GM18526 (cell line): ENCODE measurements around the gene VIPR1.

Experiments
- POLR2A ChIP-seq: IDR thresholded peaks from 3 replicates; pipeline ENCODE4 v1.6.1; 2011; ENCODE audit not compliant: insufficient read length; ENCODE audit errors: extremely low read depth

Gene VIPR1

DNA sequence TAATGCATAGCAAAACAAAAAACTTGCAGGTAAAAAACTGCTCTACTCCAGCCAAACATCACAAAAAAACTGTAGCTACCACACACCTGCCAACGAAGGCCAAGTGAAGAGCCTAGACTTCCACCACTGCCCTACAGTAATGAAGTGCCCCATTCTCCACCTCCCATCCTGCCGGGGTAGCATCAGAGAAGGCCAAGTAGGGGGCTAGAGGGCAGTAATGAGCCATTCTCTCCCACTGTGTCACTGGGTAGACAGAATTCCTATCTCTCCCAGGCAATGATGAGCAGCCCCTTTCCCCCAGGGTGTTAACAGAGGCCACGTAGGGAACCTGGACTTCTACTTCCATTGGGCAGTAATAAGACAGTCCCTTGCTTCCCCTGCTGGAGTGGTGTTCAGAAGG lies 69.8 kb downstream of the VIPR1 start:
- no peak for TF ChIP-seq POLR2A

DNA sequence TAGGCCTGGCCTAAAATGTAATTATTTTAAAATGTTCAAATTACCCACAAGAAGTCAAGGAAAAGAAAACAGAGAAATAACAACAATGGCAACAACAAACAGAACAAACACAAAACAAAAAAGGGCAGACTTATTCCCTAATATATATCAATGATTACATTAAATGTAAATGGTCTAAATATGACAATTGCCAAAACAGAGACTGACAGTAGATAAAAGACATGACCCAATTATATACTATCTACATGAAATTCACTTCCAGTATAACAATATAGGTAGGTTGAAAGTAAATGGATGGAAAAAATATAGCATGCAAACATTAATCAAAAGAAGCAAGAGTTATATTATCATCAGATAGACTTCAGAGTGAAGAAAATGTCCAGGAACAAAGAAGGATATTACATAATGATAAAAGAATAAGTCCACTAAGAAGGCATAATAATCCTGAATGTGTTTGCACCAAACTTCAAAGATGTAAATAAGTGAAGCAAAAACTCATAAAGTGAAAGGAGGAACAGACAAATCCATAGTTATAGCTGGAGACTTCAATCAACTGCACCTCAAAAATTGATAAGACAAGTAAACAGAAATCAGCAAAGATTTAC lies 72.8 kb downstream of the VIPR1 start:
- no peak for TF ChIP-seq POLR2A

DNA sequence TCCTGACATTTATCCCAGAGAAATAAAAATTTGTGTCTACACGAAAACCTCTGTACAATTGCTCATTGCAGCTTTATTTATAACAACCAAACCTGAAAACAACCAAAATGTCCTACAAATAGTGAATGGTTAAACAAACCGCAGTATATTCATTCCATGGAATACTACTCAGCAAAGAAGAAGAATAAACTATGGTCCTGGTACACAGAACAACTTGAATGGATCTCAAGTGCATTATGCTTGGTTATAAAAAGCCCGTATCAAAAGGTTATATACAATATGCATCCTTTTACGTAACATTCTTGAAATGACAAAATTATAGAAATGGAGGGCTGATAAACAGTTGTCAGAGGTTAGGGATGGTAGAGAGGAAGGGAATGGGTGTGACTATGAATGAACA lies 75.6 kb downstream of the VIPR1 start:
- TF ChIP-seq POLR2A = no peak

DNA sequence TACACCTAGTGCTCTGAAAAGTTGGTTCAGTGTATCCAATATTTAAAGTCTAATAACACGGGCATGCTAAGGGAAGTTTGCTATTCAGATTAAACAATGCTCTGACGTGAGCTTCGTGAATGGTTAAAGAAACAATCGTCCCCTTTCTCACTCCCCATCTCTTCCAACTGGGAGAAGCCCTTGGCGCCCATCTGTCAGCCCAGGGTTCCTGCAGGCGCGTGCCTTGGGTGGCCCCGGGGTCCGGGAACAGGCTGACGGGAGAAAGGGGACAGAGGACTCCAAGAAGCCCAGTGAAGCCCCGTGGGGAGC lies 78.9 kb downstream of the VIPR1 start:
- TF ChIP-seq POLR2A = no peak

DNA sequence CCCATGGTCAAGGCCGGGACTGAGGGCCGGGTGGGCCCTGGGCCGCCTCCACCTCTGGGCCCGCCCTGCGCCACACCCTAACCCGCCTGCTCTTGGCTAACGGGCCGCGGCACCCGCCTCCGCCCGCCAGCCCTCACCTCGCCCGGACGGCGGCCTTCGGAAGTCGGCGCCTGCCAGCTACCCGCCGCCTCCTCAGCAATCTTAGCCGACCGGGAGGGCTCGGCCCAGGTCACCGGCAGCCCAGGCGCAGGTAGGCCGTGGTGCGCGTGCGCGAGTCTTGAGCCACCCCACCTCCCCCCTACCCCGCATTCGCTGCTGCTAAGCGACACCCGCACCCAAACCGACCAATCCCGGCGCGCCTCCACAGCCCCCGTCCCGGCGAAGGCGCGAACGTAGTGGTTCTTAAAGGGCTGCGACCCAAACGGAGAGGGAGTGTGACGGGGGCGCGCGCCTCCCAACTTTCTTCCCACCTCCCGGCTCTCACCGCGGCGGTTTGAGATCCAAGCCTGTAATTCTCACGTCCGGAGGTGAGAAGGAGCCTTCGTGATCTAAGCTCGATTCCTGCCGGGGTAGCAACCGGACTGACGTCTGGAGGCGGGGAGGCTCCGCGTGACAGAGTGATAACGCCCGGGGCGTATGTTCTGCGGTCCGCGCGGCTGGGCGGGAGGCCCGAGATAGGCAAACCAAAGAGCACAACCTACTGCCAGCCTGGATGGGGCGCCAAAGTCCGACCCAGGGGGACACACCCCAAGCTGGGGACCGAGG lies 79.4 kb downstream of the VIPR1 start, which contains the start of gene SEC22C:
Gene SEC22C (minus strand): TSS at position 259 of the 765 bp plus-strand sequence. CDS start 12,921 bp downstream, outside the sequence.
- peak; percentile 80 for TF ChIP-seq POLR2A

DNA sequence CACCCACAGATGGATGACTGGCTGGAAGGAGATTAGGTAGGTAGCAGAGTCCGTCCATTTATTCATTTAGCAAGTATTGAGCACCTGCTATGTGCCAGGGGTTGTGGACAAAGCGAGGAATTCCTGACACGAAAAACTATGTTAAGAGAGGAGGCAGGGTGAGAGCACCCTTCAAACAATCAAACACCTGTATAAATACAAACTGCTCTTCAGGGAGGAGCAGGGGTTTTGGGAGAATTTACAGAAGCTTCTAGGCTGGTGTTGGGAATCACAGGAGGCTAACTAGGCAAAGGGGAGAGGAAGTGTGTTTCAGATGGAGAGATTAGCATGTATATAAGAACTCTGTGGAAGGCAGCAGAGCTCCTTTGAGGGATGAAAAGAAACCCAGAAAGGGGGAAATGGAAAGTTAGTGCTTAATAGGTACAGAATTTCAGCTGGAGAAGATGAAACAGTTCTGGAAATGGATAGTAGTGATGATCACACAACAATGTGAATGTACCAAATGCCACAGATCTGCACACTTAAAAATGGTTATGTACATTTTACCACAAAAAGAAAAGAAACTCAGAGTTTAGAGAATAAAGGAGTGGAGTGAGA lies 80.1 kb downstream of the VIPR1 start:
- no peak for TF ChIP-seq POLR2A
